Measurements from ENCODE around the gene RBP3.

RBP3 gene

GRCh38 chr10:47318706-47319105, 29.5 kb upstream of the RBP3 start:
- DNase-seq (ENCODE audit: low read depth in 3 of 3, low spot score in 1 of 3), result no peak

- DNase-seq (ENCODE audit: low read depth in 3 of 3, low spot score in 1 of 3), result no peak
Measured at GRCh38 chr10:47319784-47320183, 28.4 kb upstream of the RBP3 start.

- DNase-seq (ENCODE audit: low read depth in 3 of 3, low spot score in 1 of 3), result no peak
Measured at GRCh38 chr10:47320812-47321211, 27.4 kb upstream of the RBP3 start.

- DNase-seq (ENCODE audit: low read depth in 3 of 3, low spot score in 1 of 3), result no peak
Measured at GRCh38 chr10:47321521-47322195, 26.5 kb upstream of the RBP3 start.

GRCh38 chr10:47322300-47323061, 25.7 kb upstream of the RBP3 start, which contains the start of gene GDF2:
TSS of gene GDF2 (plus strand) at chr10:47322454. CDS start at chr10:47322669, 215 bp downstream.
- no peak for DNase-seq (ENCODE audit: low read depth in 3 of 3, low spot score in 1 of 3)

- no peak for DNase-seq (ENCODE audit: low read depth in 3 of 3, low spot score in 1 of 3)
Measured at GRCh38 chr10:47323087-47323486, 25.1 kb upstream of the RBP3 start.

GRCh38 chr10:47323636-47324296, 24.4 kb upstream of the RBP3 start:
- no peak for DNase-seq (ENCODE audit: low read depth in 3 of 3, low spot score in 1 of 3)

GRCh38 chr10:47325303-47326291, 22.6 kb upstream of the RBP3 start:
- no peak for DNase-seq (ENCODE audit: low read depth in 3 of 3, low spot score in 1 of 3)

- DNase-seq (ENCODE audit: low read depth in 3 of 3, low spot score in 1 of 3), result no peak
Measured at GRCh38 chr10:47326306-47326926, 21.7 kb upstream of the RBP3 start.

GRCh38 chr10:47326927-47327330, 21.2 kb upstream of the RBP3 start:
- DNase-seq (ENCODE audit: low read depth in 3 of 3, low spot score in 1 of 3), result no peak

GRCh38 chr10:47329855-47330254, 18.3 kb upstream of the RBP3 start:
- no peak for DNase-seq (ENCODE audit: low read depth in 3 of 3, low spot score in 1 of 3)

- DNase-seq (ENCODE audit: low read depth in 3 of 3, low spot score in 1 of 3), result no peak
Measured at GRCh38 chr10:47330366-47330765, 17.8 kb upstream of the RBP3 start.

- no peak for DNase-seq (ENCODE audit: low read depth in 3 of 3, low spot score in 1 of 3)
Measured at GRCh38 chr10:47330804-47331203, 17.4 kb upstream of the RBP3 start.

GRCh38 chr10:47331491-47331890, 16.7 kb upstream of the RBP3 start:
- DNase-seq (ENCODE audit: low read depth in 3 of 3, low spot score in 1 of 3), result no peak

GRCh38 chr10:47331954-47332353, 16.2 kb upstream of the RBP3 start:
- DNase-seq (ENCODE audit: low read depth in 3 of 3, low spot score in 1 of 3), result no peak

- no peak for DNase-seq (ENCODE audit: low read depth in 3 of 3, low spot score in 1 of 3)
Measured at GRCh38 chr10:47332371-47332770, 15.8 kb upstream of the RBP3 start.

- no peak for DNase-seq (ENCODE audit: low read depth in 3 of 3, low spot score in 1 of 3)
Measured at GRCh38 chr10:47332946-47333345, 15.2 kb upstream of the RBP3 start.

- no peak for DNase-seq (ENCODE audit: low read depth in 3 of 3, low spot score in 1 of 3)
Measured at GRCh38 chr10:47333532-47333931, 14.6 kb upstream of the RBP3 start.

- no peak for DNase-seq (ENCODE audit: low read depth in 3 of 3, low spot score in 1 of 3)
Measured at GRCh38 chr10:47334466-47335295, 13.5 kb upstream of the RBP3 start.

GRCh38 chr10:47335906-47336305, 12.3 kb upstream of the RBP3 start:
- no peak for DNase-seq (ENCODE audit: low read depth in 3 of 3, low spot score in 1 of 3)

Data from stimulated activated CD4-positive, alpha-beta T cell treated with anti-CD3 and anti-CD28 coated beads, TNF-alpha, amount 100 ng/mL, for 1 hour (primary cell).